GM18526 (cell line): ENCODE measurements around the gene GMPR.
A peak's percentile ranks its signal among the peaks of the same experiment; 100 is the strongest.

Source experiments
- POLR2A ChIP-seq: IDR thresholded peaks from 3 replicates; pipeline ENCODE4 v1.6.1; 2011; ENCODE audit not compliant: insufficient read length; ENCODE audit errors: extremely low read depth

The GMPR gene

DNA sequence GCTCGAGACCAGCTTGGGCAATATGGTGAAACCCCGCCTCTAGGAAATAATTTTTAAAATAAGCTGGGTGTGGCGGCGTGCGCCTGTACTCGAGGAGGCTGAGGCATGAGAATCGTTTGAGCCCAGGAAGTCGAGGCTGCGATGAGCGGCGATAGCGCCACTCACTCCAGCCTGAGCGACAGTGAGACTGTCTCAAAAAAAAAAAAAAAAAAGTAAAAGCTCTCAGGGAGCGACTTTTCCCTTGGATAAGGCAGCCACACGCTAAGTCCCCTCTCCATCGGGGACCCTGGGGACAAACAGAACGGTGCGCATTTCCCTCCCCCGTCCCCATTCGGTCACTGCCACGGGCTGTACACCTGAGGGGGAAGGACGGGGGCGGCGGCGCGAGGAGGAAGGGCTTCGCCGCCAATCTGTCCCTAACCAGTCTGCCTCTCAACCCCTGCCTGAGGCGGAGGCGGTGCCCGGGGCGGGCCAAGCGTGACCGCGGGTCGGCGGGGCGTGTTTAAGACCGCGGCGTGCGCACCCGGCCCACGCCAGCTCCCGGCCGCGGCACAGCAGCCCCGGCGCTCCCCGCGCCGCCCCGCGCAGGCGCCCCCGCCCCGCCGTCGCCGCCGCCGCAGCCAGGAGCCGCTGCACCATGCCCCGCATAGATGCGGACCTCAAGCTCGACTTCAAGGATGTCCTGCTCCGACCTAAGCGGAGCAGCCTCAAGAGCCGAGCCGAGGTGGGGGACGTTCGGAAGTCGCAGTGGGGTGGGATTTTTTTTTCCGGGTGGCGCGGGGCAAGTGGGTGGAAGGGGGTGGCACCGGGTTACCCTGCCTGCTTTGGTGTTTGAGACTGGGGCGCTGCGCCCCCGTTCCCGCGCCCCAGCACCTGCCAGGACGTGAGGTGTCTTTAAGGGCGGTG, at the start of gene GMPR:
Gene GMPR, plus strand, starts transcription at position 531 of the 906 bp plus-strand sequence. Its CDS starts 107 bp downstream, at position 638.
- TF ChIP-seq POLR2A, result peak; percentile 52

DNA sequence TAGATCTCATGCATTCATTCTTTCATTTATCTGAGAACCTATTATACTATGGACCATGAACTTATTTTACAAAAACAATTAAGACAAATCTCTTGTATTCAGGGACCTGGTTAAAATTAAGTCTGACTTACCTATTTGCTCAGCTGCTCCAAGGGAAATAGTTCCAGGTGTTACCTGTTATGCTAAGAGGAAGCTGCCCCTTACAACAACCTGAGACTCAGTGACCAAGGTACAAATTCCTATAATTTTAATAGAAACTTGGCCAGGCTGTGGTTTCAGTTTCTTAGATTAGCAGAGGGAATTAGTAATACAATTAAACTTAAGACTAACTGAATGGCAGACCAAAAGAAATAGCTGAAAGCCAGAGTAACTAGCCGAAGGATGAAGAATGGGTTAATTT, 48.2 kb upstream of the GMPR start:
- no peak for TF ChIP-seq POLR2A

- TF ChIP-seq POLR2A, result no peak
Observed at GRCh38 chr6:16196260-16196983, 42.0 kb upstream of the GMPR start.

DNA sequence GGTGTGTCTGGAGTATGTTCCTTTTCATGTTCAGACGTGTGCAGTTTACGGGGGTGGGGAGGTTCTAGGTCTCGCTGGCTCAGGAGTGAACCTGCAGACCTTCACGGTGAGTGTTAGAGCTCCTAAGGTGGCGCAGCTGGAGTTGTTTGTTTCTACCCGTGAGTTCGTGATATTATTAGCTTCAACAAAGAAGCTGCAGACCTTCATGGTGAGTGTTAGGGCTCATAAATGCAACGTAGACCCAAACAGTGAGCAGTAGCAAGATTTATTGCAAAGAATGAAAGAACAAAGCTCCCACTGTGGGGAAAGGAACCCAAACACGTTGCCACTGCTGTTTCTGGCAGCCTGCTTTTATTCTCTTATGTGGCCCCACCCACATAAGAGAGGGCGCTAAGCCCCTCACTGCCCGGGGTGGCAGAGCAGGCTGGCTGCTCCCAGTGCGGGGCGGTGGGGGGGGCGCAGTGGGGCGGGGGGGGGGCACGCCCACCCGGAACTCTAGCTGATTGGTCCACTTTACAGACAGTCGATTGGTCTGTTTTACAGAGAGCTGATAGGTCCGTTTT, 41.3 kb upstream of the GMPR start:
- no peak for TF ChIP-seq POLR2A

GRCh38 chr6:16198061-16198705, 40.2 kb upstream of the GMPR start:
- no peak for TF ChIP-seq POLR2A

GRCh38 chr6:16199804-16200203, 38.6 kb upstream of the GMPR start:
- TF ChIP-seq POLR2A, result no peak

DNA sequence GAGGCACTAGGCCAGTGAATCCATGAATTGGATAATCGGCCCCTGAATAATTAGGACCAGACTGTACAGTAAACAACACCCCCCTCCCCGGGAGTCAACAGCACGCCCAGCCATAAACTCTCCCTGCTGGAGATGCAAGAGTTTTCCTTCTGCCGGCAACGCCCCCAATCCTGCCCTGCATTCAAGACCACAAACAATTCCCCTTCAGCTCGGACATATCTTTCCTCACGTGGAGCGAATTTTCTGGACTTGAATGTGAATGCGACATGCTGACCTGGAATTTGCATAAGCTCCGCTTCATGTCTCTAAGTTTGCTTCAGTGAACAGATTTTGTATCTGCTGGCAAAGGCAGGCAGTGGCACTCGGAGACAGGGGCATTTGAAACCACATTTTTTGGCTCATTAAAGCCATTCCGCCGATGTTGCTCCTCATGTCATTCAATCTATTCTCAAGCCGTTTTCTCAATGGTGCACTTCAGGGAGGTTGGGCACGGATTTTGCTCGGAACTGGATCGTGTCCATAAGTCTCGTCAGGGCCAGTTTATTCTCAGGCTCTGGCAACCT, 38.0 kb upstream of the GMPR start:
- TF ChIP-seq POLR2A, result no peak

DNA sequence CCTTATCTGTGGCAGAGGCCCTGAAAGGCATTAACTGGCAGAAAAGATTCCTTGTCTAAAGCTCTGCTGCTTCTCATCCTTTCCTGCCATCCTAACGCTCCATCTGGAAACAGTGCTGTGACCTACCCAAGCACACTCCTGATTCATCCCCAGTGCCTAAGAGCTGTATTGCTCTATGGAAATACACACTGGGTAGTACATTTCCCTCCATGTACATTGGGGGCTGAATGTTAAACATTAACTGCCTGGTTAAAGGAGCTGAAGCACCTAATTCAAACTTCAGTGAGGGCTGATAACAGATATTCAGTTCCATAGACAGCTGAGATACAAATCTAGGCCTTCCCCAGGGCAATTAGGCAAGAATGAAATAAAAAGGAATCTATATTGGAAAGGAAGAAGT, 36.7 kb upstream of the GMPR start:
- no peak for TF ChIP-seq POLR2A

DNA sequence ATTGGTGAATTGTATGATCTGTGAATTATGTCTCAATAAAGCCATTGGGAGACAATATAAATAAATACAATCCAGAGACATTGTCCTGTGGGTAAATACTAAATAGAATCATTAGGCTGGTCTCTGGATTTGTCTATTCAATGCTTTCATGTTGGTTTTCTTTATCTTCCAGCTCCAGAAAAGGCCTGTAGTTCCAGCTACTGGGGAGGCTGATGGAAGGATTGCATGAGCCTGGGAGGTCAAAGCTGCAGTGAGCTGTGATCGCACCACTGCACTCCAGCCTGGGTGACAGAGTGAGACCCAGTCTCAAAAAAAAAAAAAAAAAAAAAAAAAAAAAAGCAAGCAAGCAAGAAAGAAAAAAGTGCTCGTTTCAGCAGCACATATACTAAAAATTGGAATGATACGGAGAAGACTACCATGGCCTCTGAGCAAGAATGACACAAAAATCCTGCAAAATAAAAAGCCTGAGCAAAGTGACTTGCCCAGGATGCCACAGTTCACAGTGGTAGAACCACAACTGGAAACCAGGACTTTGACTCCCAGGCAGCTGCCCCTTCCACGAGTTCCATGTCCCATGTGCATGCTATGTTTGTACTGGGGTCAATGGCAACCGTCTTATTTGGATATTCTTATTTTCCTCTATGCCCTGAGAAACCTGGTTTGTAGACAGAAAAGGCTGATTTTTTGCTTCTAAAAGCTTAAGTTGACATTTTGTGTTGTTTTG, 33.6 kb upstream of the GMPR start:
- TF ChIP-seq POLR2A, result no peak

GRCh38 chr6:16205377-16206144, 32.8 kb upstream of the GMPR start:
- TF ChIP-seq POLR2A, result no peak

GRCh38 chr6:16206595-16207037, 31.8 kb upstream of the GMPR start:
- TF ChIP-seq POLR2A, result no peak

DNA sequence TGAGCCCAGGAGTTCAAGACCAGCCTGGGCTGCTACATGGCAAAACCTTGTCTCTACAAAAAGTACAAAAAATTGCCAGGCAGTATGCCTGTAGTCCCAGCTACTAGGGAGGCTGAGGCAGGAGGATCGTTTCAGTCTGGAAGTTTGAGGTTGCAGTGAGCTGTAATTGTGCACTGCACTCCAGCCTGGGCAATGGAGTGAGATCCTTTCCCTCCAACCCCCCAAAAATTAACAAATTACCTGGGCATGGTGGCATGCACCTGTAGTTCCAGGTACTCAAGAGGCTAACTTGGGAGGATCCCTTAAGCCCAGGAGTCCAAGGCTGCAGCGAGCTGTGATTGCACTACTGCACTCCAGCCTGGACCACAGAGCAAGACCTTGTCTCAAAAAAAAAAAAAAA, 29.4 kb upstream of the GMPR start:
- TF ChIP-seq POLR2A, result no peak

DNA sequence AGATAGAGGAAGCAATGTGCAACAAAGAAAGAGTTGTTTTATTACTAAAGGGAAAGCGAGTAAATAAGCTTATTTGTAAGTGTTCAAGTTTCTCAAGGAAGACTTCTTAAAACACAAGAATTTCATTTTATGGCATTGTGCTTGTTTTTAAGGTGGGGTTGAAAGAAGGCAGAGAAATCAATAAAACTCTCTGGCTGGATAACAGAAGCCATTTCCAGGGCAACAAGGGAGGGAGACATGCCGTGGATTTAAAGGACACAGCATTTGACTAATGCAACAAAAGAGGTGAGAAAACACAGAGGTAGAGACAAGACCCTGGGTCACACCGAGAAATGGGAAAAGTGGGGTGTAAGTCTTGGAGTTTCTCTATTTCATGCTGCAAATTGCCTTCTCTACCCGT, 28.8 kb upstream of the GMPR start:
- no peak for TF ChIP-seq POLR2A

- TF ChIP-seq POLR2A, result no peak
Observed at GRCh38 chr6:16212276-16212675, 26.1 kb upstream of the GMPR start.
